Measurements from ENCODE around the gene SPATA31E1. TPM values are rescaled to one million over a fixed set of nuclear protein-coding genes. Genes with fewer than 3 reads are reported as not detected.

Gene SPATA31E1
- total and polyA plus RNA-seq, 10 of the 15 experiments (the other 5 are each of a cell fraction or from before 2014, with no cell fraction given): not detected

DNA sequence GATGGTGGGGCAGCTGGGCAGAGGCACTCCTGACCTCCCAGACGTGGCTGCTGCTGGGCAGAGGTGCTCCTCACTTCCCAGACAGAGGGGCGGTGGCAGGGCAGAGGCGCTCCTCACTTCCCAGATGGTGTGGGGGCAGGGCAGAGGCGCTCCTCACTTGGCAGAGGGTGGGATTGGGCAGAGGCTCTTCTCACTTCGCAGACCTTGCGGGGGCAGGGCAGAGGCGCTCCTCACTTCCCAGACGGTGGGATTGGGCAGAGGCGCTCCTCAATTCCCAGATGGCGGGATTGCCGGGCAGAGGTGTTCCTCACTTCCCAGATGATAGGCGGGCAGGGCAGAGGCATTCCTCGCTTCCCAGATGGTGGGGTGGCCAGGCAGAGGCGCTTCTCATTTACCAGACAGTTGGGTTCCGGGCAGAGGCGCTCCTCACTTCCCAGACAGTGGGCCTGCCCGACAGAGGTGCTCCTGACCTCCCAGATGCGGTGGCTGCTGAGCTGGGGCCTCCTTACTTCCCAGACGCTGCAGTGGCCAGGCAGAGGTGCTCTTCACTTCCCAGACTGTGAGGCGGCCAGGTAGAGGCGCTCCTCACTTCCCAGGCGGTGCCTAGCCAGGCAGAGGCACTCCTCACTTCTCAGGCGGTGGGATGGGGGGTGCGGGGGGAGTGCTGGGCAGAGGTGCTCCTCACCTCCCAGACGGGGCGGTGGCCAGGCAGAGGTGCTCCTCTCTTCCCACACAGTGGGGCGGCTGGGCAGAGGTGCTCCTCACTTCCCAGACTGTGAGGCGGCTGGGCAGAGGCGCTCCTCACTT is 25.3 kb upstream of the SPATA31E1 start:
- ChIA-PET SMC1A (ENCODE audit: uncharacterized antibody, unreplicated experiment) (no interaction called here), RAD21 (ENCODE audit: unreplicated experiment) (no interaction called here), POLR2A (no interaction called here), CTCF (no interaction called here)
- no peak for ATAC-seq
- no peaks in the 10 kb centered on the region for H3K79me2 ChIP-seq (ENCODE audit: control insufficient read depth, insufficient read depth, low read length)
- no peak overlapping the region for H2AFZ ChIP-seq (ENCODE audit: control insufficient read depth, low read depth, low read length)
- in situ Hi-C loops (cut with MboI) (no loop called here), intact Hi-C loops (cut with micrococcal nuclease; ENCODE audit: unreplicated experiment) (no loop called here)
- no peak for TF ChIP-seq NR2C1 (IDR thresholded peaks at IDR 0.05)
- no peaks in the 10 kb centered on the region for H3K9me3 ChIP-seq (replicated peaks; ENCODE audit: control insufficient read depth, insufficient read depth, low read length)
- no peak overlapping the region for H3K27ac ChIP-seq (ENCODE audit: control insufficient read depth, insufficient read depth)
- H3K4me1 ChIP-seq (ENCODE audit: control insufficient read depth, insufficient read depth, low read length): no peaks in the 10 kb centered on the region
- H3K9ac ChIP-seq (ENCODE audit: control insufficient read depth, insufficient read depth, low read length): no peak overlapping the region
- H3K4me3 ChIP-seq: no peak overlapping the region
- no peak overlapping the region for H3K4me2 ChIP-seq (ENCODE audit: control insufficient read depth, insufficient read depth)
- no TSS peak for BruUV-seq (replicated peaks)
- no peaks in the 10 kb centered on the region for H3K27me3 ChIP-seq (replicated peaks in 1 of 2; ENCODE audit: control insufficient read depth in 2 of 2, insufficient read depth in 2 of 2, low read length in 1 of 2)
- DNase-seq (ENCODE audit: low read depth, low spot score): no peak
- FAIRE-seq: no peak
- no peaks in the 10 kb centered on the region for H4K20me1 ChIP-seq (ENCODE audit: control insufficient read depth, insufficient read depth)
- no peaks in the 10 kb centered on the region for H3K36me3 ChIP-seq (ENCODE audit: control insufficient read depth in 2 of 2, insufficient read depth in 2 of 2, low read length in 1 of 2)
- 44% methylated on average over 24 of the region's 29 CpGs for WGBS (ENCODE audit: insufficient coverage, insufficient replicate concordance, low lambda C conversion rate, missing lambda C conversion rate)

DNA sequence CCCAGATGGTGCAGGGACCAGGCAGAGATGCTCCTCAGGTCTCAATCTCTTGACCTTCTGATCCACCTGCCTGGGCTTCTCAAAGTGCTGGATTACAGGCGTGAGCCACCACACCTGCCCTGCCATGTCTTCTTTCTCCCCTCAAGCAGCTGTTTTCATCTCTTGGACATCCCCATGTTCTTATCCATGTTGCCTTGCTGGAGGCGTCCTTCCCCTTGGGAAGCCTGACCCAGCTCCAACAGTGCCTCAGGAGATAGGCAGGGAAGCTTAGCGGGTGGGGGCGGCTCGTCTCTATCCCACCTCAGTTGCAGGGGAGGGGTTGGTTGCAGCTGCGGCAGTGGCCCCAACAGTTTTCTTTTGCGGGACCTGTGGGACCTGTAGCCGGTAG is 24.7 kb upstream of the SPATA31E1 start:
- H3K9ac ChIP-seq (ENCODE audit: control insufficient read depth, insufficient read depth, low read length): no peak overlapping the region
- intact Hi-C loops (cut with micrococcal nuclease; ENCODE audit: unreplicated experiment): no loop called here
- in situ Hi-C loops (cut with MboI): no loop called here
- FAIRE-seq: no peak
- BruUV-seq (replicated peaks): no TSS peak
- TF ChIP-seq EZH2 (IDR thresholded peaks at IDR 0.05; ENCODE audit: borderline replicate concordance, control insufficient read depth, low read depth, low read length): no peak
- SMC1A ChIA-PET (ENCODE audit: uncharacterized antibody, unreplicated experiment): no interaction called here
- no peaks in the 10 kb centered on the region for H3K4me1 ChIP-seq (ENCODE audit: control insufficient read depth, insufficient read depth, low read length)
- H4K20me1 ChIP-seq (ENCODE audit: control insufficient read depth, insufficient read depth): no peaks in the 10 kb centered on the region
- POLR2A ChIA-PET: no interaction called here
- no peak for DNase-seq (ENCODE audit: low read depth, low spot score)
- 55% methylated on average over 8 of the region's 8 CpGs for WGBS (ENCODE audit: insufficient coverage, insufficient replicate concordance, low lambda C conversion rate, missing lambda C conversion rate)
- ATAC-seq: no peak
- no peaks in the 10 kb centered on the region for H3K79me2 ChIP-seq (ENCODE audit: control insufficient read depth, insufficient read depth, low read length)
- H2AFZ ChIP-seq (ENCODE audit: control insufficient read depth, low read depth, low read length): no peak overlapping the region
- no peak overlapping the region for H3K4me3 ChIP-seq
- RAD21 ChIA-PET (ENCODE audit: unreplicated experiment): no interaction called here
- no peak overlapping the region for H3K27ac ChIP-seq (ENCODE audit: control insufficient read depth, insufficient read depth)
- CTCF ChIA-PET: no interaction called here
- H3K9me3 ChIP-seq (replicated peaks; ENCODE audit: control insufficient read depth, insufficient read depth, low read length): no peaks in the 10 kb centered on the region
- no peak overlapping the region for H3K4me2 ChIP-seq (ENCODE audit: control insufficient read depth, insufficient read depth)
- H3K36me3 ChIP-seq (ENCODE audit: control insufficient read depth in 2 of 2, insufficient read depth in 2 of 2, low read length in 1 of 2): no peaks in the 10 kb centered on the region
- H3K27me3 ChIP-seq (replicated peaks in 1 of 2; ENCODE audit: control insufficient read depth in 2 of 2, insufficient read depth in 2 of 2, low read length in 1 of 2): no peaks in the 10 kb centered on the region

Measured in GM12878 (cell line).